Caco-2 (cell line): Measurements from ENCODE around the gene MAST3. TPM values are rescaled to one million over a fixed set of nuclear protein-coding genes. Genes with fewer than 3 reads are reported as not detected.
A peak's percentile ranks its signal among the peaks of the same experiment; 100 is the strongest.

Experiments
- BruUV-seq: library from RNA; stranded (reverse); fragments of 400-500 nt; replicated peaks from 2 replicates; lab custom pipeline; 2021; lab: Mats Ljungman, UMichigan
- CTCF ChIA-PET: fragments of 300-600 bp; sonication (Branson Sonifier 250); formaldehyde crosslinking; loops from one replicate; lab custom pipeline; 2022; ENCODE audit warnings: antibody characterized with exemption; lab: Charles Lee
- POLR2A ChIA-PET: fragments of 300-600 bp; sonication (Branson Sonifier 250); formaldehyde crosslinking; loops from one replicate; lab custom pipeline; 2022; ENCODE audit warnings: antibody characterized with exemption; lab: Charles Lee
- DNase-seq, 2 experiments: peaks; one replicate each; pipeline versions ENCODE4 v3.0.0 to v3.0.0-alpha.2; 2020 to 2022
- H3K27me3 ChIP-seq: replicated peaks from 2 replicates; pipeline ENCODE4 v1.6.0; 2011; ENCODE audit warnings: low read length; ENCODE audit not compliant: control insufficient read depth, insufficient read depth
- H3K36me3 ChIP-seq: 2 replicates; pipeline ENCODE4 v1.5.1; 2011; ENCODE audit warnings: low read length; ENCODE audit not compliant: control insufficient read depth, insufficient read depth
- H3K4me1 ChIP-seq: fragments of 250-450 bp; sonication (Bioruptor Pico); 2 replicates; pipeline ENCODE4 v1.5.1; 2020; ENCODE audit warnings: mild to moderate bottlenecking
- H3K4me3 ChIP-seq: 2 replicates; pipeline ENCODE4 v1.5.1; 2011; ENCODE audit warnings: low read depth, mild to moderate bottlenecking, control low read depth, low read length
- H3K9me3 ChIP-seq: fragments of 250-450 bp; sonication (Bioruptor Pico); 2 replicates; pipeline ENCODE4 v1.5.1; 2020; ENCODE audit warnings: mild to moderate bottlenecking, moderate library complexity
- H3K27ac Mint-ChIP-seq: one replicate; pipeline ENCODE4 v1.8.0; 2022; ENCODE audit warnings: mixed read lengths; ENCODE audit not compliant: unreplicated experiment
- H3K27me3 Mint-ChIP-seq: one replicate; pipeline ENCODE4 v1.8.0; 2022; ENCODE audit warnings: mixed read lengths; ENCODE audit not compliant: insufficient read depth, unreplicated experiment
- H3K36me3 Mint-ChIP-seq: one replicate; pipeline ENCODE4 v1.8.0; 2022; ENCODE audit warnings: mild to moderate bottlenecking, mixed read lengths; ENCODE audit not compliant: insufficient read depth, unreplicated experiment
- H3K4me1 Mint-ChIP-seq: one replicate; pipeline ENCODE4 v1.8.0; 2022; ENCODE audit warnings: low read depth, mixed read lengths; ENCODE audit not compliant: unreplicated experiment
- H3K4me3 Mint-ChIP-seq: one replicate; pipeline ENCODE4 v1.8.0; 2022; ENCODE audit warnings: mild to moderate bottlenecking, moderate library complexity, mixed read lengths; ENCODE audit not compliant: unreplicated experiment
- H3K9me3 Mint-ChIP-seq: one replicate; pipeline ENCODE4 v1.8.0; 2022; ENCODE audit warnings: mixed read lengths; ENCODE audit not compliant: unreplicated experiment
- CTCF ChIP-seq, 2 experiments: fragments of 200-600 bp in 1 of 2; IDR thresholded peaks; 1 replicate in 1 of 2; 2 replicates in 1 of 2; pipeline versions ENCODE4 v1.5.1 to v1.8.0; 2011 to 2022; ENCODE audit warnings: antibody characterized with exemption in 1 of 2, control low read depth in 1 of 2, inconsistent platforms in 1 of 2, low read depth in 1 of 2, low read length in 1 of 2, mild to moderate bottlenecking in 1 of 2, moderate library complexity in 1 of 2; ENCODE audit not compliant: insufficient read depth in 1 of 2, severe bottlenecking in 1 of 2, unreplicated experiment in 1 of 2
- intact Hi-C: fragments of 100-400 bp; cut with micrococcal nuclease; formaldehyde crosslinking; loops from one replicate; pipeline ENCODE4 v1.10.0; 2022; ENCODE audit not compliant: unreplicated experiment
- total RNA-seq: library from RNA; stranded (reverse); gene quantifications from 2 replicates; pipeline ENCODE4 v1.2.3, GENCODE V29; 2022

Gene MAST3
- total RNA-seq, 1 experiment from 2014 or later: 8.2 TPM

- H3K4me3 Mint-ChIP-seq: peak overlapping the region; percentile 80
- no peaks in the 10 kb centered on the region; the same call in 1 of the 2 replicates for H3K36me3 ChIP-seq
- DNase-seq: no peak
- H3K27me3 ChIP-seq: no peaks in the 10 kb centered on the region
- no peak for TF ChIP-seq CTCF (IDR thresholded peaks at IDR 0.05; ENCODE audit: insufficient read depth in 1 of 2, low read depth in 1 of 2, low read length in 1 of 2, severe bottlenecking in 1 of 2, unreplicated experiment in 1 of 2)
- H3K9me3 ChIP-seq: no peaks in the 10 kb centered on the region
- peak overlapping the region; percentile 90 for H3K27ac Mint-ChIP-seq
- no peaks in the 10 kb centered on the region for H3K9me3 Mint-ChIP-seq
- no TSS peak for BruUV-seq
- intact Hi-C loops: no loop called here
- ChIA-PET CTCF (interaction anchor here (0.6 to 1.0 kb wide), 2 partner anchors 35 to 136 kb away, joined by 3 to 5 read pairs; partner anchors contain the start of gene PIK3R2), POLR2A (interaction anchor here (0.6 to 1.0 kb wide), 2 partner anchors 30 to 164 kb away, joined by 4 to 5 read pairs; no protein-coding TSS in a partner anchor)
- H3K4me1 ChIP-seq: no peaks in the 10 kb centered on the region
- H3K4me1 Mint-ChIP-seq: peaks cover 5% of the 10 kb centered on the region
- peaks cover 5% of the 10 kb centered on the region for H3K36me3 Mint-ChIP-seq
- H3K27me3 Mint-ChIP-seq: no peaks in the 10 kb centered on the region
- peak overlapping the region; percentile 43 for H3K4me3 ChIP-seq
These were observed 19.8 kb downstream of the MAST3 start for GRCh38 chr19:18117364-18117691.

- H3K27ac Mint-ChIP-seq: peak overlapping the region; percentile 90
- DNase-seq: peak; percentile 85 to 95
- H3K4me3 Mint-ChIP-seq: peak overlapping the region; percentile 80
- intact Hi-C loops: no loop called here
- ChIA-PET CTCF (interaction anchor here (0.6 to 1.0 kb wide), 3 partner anchors 34 to 135 kb away, joined by 3 to 5 read pairs (median 3); partner anchors contain the start of gene PIK3R2), POLR2A (interaction anchor here (0.6 to 1.0 kb wide), 2 partner anchors 29 to 164 kb away, joined by 4 to 5 read pairs; no protein-coding TSS in a partner anchor)
- no peak for TF ChIP-seq CTCF (IDR thresholded peaks at IDR 0.05; ENCODE audit: insufficient read depth in 1 of 2, low read depth in 1 of 2, low read length in 1 of 2, severe bottlenecking in 1 of 2, unreplicated experiment in 1 of 2)
- Histone ChIP-seq H3K9me3 (no peaks in the 10 kb centered on the region), H3K4me1 (no peaks in the 10 kb centered on the region), H3K4me3 (peak overlapping the region; percentile 65), H3K27me3 (no peaks in the 10 kb centered on the region), H3K36me3 (no peaks in the 10 kb centered on the region; the same call in 1 of the 2 replicates)
- H3K27me3 Mint-ChIP-seq: no peaks in the 10 kb centered on the region
- no peaks in the 10 kb centered on the region for H3K9me3 Mint-ChIP-seq
- peaks cover 5% of the 10 kb centered on the region for H3K4me1 Mint-ChIP-seq
- BruUV-seq: no TSS peak
- H3K36me3 Mint-ChIP-seq: peaks cover 5% of the 10 kb centered on the region
These were observed 20.3 kb downstream of the MAST3 start for GRCh38 chr19:18117692-18118378.

GRCh38 chr19:18118420-18119012 is 20.9 kb downstream of the MAST3 start:
- H3K4me1 ChIP-seq: no peaks in the 10 kb centered on the region
- intact Hi-C loops: no loop called here
- ChIA-PET CTCF (interaction anchor here (0.6 kb wide), 1 partner anchor 111 kb away, joined by 3 read pairs; no protein-coding TSS in a partner anchor), POLR2A (no interaction called here)
- peak overlapping the region; percentile 90 for H3K27ac Mint-ChIP-seq
- H3K36me3 Mint-ChIP-seq: peaks cover 5% of the 10 kb centered on the region
- peaks cover 5% of the 10 kb centered on the region for H3K4me1 Mint-ChIP-seq
- peak overlapping the region; percentile 80 for H3K4me3 Mint-ChIP-seq
- no peaks in the 10 kb centered on the region; the same call in 1 of the 2 replicates for H3K36me3 ChIP-seq
- H3K9me3 Mint-ChIP-seq: no peaks in the 10 kb centered on the region
- no TSS peak for BruUV-seq
- no peaks in the 10 kb centered on the region for H3K27me3 ChIP-seq
- no peak for TF ChIP-seq CTCF (IDR thresholded peaks at IDR 0.05; ENCODE audit: insufficient read depth in 1 of 2, low read depth in 1 of 2, low read length in 1 of 2, severe bottlenecking in 1 of 2, unreplicated experiment in 1 of 2)
- H3K27me3 Mint-ChIP-seq: no peaks in the 10 kb centered on the region
- H3K9me3 ChIP-seq: no peaks in the 10 kb centered on the region
- no peak for DNase-seq
- H3K4me3 ChIP-seq: peak overlapping the region; percentile 65
